SH-SY5Y (cell line): ENCODE data around the gene MKI67.

Experiments used
- GATA2 ChIP-seq: IDR thresholded peaks from 2 replicates; pipeline ENCODE4 v1.6.1; 2011; ENCODE audit warnings: mild to moderate bottlenecking, low read depth, low read length
- GATA3 ChIP-seq: IDR thresholded peaks from 2 replicates; pipeline ENCODE4 v1.6.1; 2011; ENCODE audit warnings: low read depth, mild to moderate bottlenecking, low read length, moderate library complexity

DNA sequence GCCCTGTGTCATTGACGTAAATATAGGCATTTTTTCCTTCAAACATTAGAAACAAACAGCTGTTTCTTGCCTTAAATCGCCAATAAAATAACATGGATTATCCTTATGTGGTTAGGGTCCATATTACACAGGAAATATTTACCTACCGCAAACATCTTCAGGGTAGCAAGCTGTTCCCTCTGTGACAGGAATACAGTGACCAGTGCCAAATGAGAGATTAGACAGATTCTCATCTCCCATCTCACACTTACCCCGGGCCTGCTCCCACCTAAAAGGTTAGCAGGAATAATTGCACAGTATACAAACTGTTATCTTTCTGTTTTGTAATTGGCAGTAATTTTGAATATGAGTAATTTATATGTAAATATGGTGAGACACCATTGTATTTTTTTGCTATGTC, 16.5 kb downstream of the MKI67 start:
- no peak for TF ChIP-seq GATA2
- no peak for TF ChIP-seq GATA3
